HPDE6-E6E7 (cell line): ENCODE results near the gene STK39.

ENCODE experiments used
- DNase-seq: peaks from one replicate; pipeline ENCODE4 v3.0.0; 2011; ENCODE audit warnings: missing footprints; ENCODE audit errors: extremely low spot score

STK39 gene

GRCh38 chr2:167960089-167960747, 287.2 kb downstream of the STK39 start:
- DNase-seq = no peak

GRCh38 chr2:167957662-167958061, 289.7 kb downstream of the STK39 start:
- DNase-seq = no peak

- DNase-seq = no peak
Measured at GRCh38 chr2:167955264-167955906, 292.0 kb downstream of the STK39 start.

- no peak for DNase-seq
Measured at GRCh38 chr2:167954495-167954894, 292.9 kb downstream of the STK39 start.

- no peak for DNase-seq
Measured at GRCh38 chr2:167953776-167954175, 293.6 kb downstream of the STK39 start.

GRCh38 chr2:167950571-167950970, 296.8 kb downstream of the STK39 start:
- no peak for DNase-seq

- DNase-seq = no peak
Measured at GRCh38 chr2:167946441-167946841, 301.0 kb downstream of the STK39 start.

GRCh38 chr2:167945660-167946368, 301.6 kb downstream of the STK39 start:
- DNase-seq = no peak

GRCh38 chr2:167944825-167945659, 302.4 kb downstream of the STK39 start:
- DNase-seq = no peak

GRCh38 chr2:167943897-167944296, 303.5 kb downstream of the STK39 start:
- DNase-seq = no peak

- DNase-seq = no peak
Measured at GRCh38 chr2:167943368-167943767, 304.0 kb downstream of the STK39 start.

GRCh38 chr2:167942366-167943081, 304.9 kb downstream of the STK39 start:
- no peak for DNase-seq

- no peak for DNase-seq
Measured at GRCh38 chr2:167941604-167942003, 305.8 kb downstream of the STK39 start.

GRCh38 chr2:167940734-167941507, 306.5 kb downstream of the STK39 start:
- no peak for DNase-seq

GRCh38 chr2:167940346-167940725, 307.1 kb downstream of the STK39 start:
- no peak for DNase-seq

- DNase-seq = no peak
Measured at GRCh38 chr2:167939514-167940345, 307.7 kb downstream of the STK39 start.

- DNase-seq = no peak
Measured at GRCh38 chr2:167937403-167937802, 310.0 kb downstream of the STK39 start.

- no peak for DNase-seq
Measured at GRCh38 chr2:167935803-167936110, 311.6 kb downstream of the STK39 start.

GRCh38 chr2:167933097-167933814, 314.1 kb downstream of the STK39 start:
- no peak for DNase-seq
